Endodermal cell (in vitro differentiated cells): ENCODE measurements around the gene ZFP64. TPM values are rescaled to one million over a fixed set of nuclear protein-coding genes. Genes with fewer than 3 reads are reported as not detected.

ENCODE experiments used
- DNase-seq: peaks from one replicate; pipeline ENCODE4 v3.0.0-alpha.2; 2017
- H3K27ac ChIP-seq: 2 replicates; pipeline ENCODE4 v1.5.1; 2013; ENCODE audit warnings: mild to moderate bottlenecking, low read depth, low read length, moderate library complexity
- H3K27me3 ChIP-seq: 2 replicates; pipeline ENCODE4 v1.6.1; 2013; ENCODE audit warnings: mild to moderate bottlenecking, low read length, moderate library complexity; ENCODE audit not compliant: insufficient read depth, control insufficient read depth, poor library complexity, severe bottlenecking
- H3K36me3 ChIP-seq: 2 replicates; pipeline ENCODE4 v1.7.0; 2013; ENCODE audit warnings: mild to moderate bottlenecking, low read length, moderate library complexity; ENCODE audit not compliant: control insufficient read depth, insufficient read depth
- H3K4me1 ChIP-seq: one replicate; pipeline ENCODE4 v1.7.0; 2013; ENCODE audit warnings: low read length; ENCODE audit not compliant: control insufficient read depth, insufficient read depth
- H3K4me3 ChIP-seq: 2 replicates; pipeline ENCODE4 v1.5.1; 2013; ENCODE audit warnings: mild to moderate bottlenecking, low read length, moderate library complexity
- H3K9ac ChIP-seq: 2 replicates; pipeline ENCODE4 v1.6.1; 2013; ENCODE audit warnings: mild to moderate bottlenecking, low read length, moderate library complexity; ENCODE audit not compliant: poor library complexity, severe bottlenecking; ENCODE audit errors: extremely low read depth
- H3K9me3 ChIP-seq: 2 replicates; pipeline ENCODE4 v1.6.1; 2013; ENCODE audit warnings: mild to moderate bottlenecking, low read length, moderate library complexity; ENCODE audit not compliant: control insufficient read depth
- H3K27ac Mint-ChIP-seq: 2 replicates; pipeline ENCODE4 v1.8.0; 2020; ENCODE audit warnings: mixed read lengths
- H3K27me3 Mint-ChIP-seq: 2 replicates; pipeline ENCODE4 v1.8.0; 2021; ENCODE audit warnings: mild to moderate bottlenecking, mixed read lengths; ENCODE audit not compliant: insufficient read depth
- H3K36me3 Mint-ChIP-seq: 2 replicates; pipeline ENCODE4 v1.8.0; 2020; ENCODE audit warnings: low read depth, mixed read lengths
- H3K4me1 Mint-ChIP-seq: 2 replicates; pipeline ENCODE4 v1.8.0; 2020; ENCODE audit warnings: mixed read lengths
- H3K4me3 Mint-ChIP-seq: 2 replicates; pipeline ENCODE4 v1.8.0; 2020; ENCODE audit warnings: mild to moderate bottlenecking, moderate library complexity, mixed read lengths
- H3K9me3 Mint-ChIP-seq: 2 replicates; pipeline ENCODE4 v1.8.0; 2020; ENCODE audit warnings: mild to moderate bottlenecking, mixed read lengths
- WGBS, 2 experiments: methylation state at CpG; one replicate each; pipeline versions ENCODE4 v1.1.5 to v1.1.7; 2013; ENCODE audit warnings: missing lambda C conversion rate in 2 of 2, mixed read lengths in 1 of 2; ENCODE audit not compliant: insufficient coverage in 1 of 2, insufficient read length in 1 of 2; 5-methylcytosine and 5-hydroxymethylcytosine counted together
- total RNA-seq, 2 donors: library from RNA; stranded (reverse); fragmentation: NEBNext Ultra II Directional in 1 of 2; extraction: Animal tissue kit (Norgen Biotek cat#: 25700) in 1 of 2; gene quantifications; 2 replicates in 1 of 2; 3 replicates in 1 of 2; pipeline ENCODE4 v1.2.1, GENCODE V29; 2021
- TF ChIP-seq, protein P1 (sequence below): fragments of 200-600 bp; sonication (generic); conservative IDR thresholded peaks from 2 replicates; pipeline ENCODE4 v1.5.0; 2021; ENCODE audit warnings: antibody characterized with exemption, mild to moderate bottlenecking

ZFP64 gene
- total RNA-seq, 2 donors from 2014 or later = 24.4 to 32.6 TPM

- Mint-ChIP-seq H3K36me3 (peaks cover under 1% of the 10 kb centered on the region), H3K27ac (peak overlapping the region; percentile 91), H3K4me3 (peak overlapping the region; percentile 94), H3K9me3 (no peaks in the 10 kb centered on the region), H3K4me1 (peaks cover 15% of the 10 kb centered on the region), H3K27me3 (no peaks in the 10 kb centered on the region)
- no peaks in the 10 kb centered on the region for H3K9me3 ChIP-seq
- H3K27ac ChIP-seq = peak overlapping the region; percentile 70
- no peaks in the 10 kb centered on the region for H3K27me3 ChIP-seq
- TF ChIP-seq, protein P1, sequence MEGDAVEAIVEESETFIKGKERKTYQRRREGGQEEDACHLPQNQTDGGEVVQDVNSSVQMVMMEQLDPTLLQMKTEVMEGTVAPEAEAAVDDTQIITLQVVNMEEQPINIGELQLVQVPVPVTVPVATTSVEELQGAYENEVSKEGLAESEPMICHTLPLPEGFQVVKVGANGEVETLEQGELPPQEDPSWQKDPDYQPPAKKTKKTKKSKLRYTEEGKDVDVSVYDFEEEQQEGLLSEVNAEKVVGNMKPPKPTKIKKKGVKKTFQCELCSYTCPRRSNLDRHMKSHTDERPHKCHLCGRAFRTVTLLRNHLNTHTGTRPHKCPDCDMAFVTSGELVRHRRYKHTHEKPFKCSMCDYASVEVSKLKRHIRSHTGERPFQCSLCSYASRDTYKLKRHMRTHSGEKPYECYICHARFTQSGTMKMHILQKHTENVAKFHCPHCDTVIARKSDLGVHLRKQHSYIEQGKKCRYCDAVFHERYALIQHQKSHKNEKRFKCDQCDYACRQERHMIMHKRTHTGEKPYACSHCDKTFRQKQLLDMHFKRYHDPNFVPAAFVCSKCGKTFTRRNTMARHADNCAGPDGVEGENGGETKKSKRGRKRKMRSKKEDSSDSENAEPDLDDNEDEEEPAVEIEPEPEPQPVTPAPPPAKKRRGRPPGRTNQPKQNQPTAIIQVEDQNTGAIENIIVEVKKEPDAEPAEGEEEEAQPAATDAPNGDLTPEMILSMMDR = peak; percentile 59
- DNase-seq = peak; percentile 89
- peak overlapping the region; percentile 87 for H3K4me3 ChIP-seq
- no peaks in the 10 kb centered on the region for H3K4me1 ChIP-seq
- peak overlapping the region; percentile 58 for H3K9ac ChIP-seq
- 0% methylated on average over 32 to 61 of the region's 61 CpGs for WGBS, 2 experiments
- no peaks in the 10 kb centered on the region for H3K36me3 ChIP-seq
Observed at GRCh38 chr20:52191916-52192718, 538 bp upstream of the ZFP64 start.

GRCh38 chr20:52190437-52191131 is 995 bp downstream of the ZFP64 start:
- DNase-seq = peak; percentile 68
- H3K4me3 Mint-ChIP-seq = peak overlapping the region; percentile 94
- peaks cover 9% of the 10 kb centered on the region for H3K36me3 Mint-ChIP-seq
- TF ChIP-seq, protein P1 = no peak
- H3K9ac ChIP-seq = peak overlapping the region; percentile 58
- WGBS, 2 experiments = 9 to 16% methylated on average over 11 to 15 of the region's 15 CpGs
- no peaks in the 10 kb centered on the region for H3K27me3 Mint-ChIP-seq
- H3K9me3 Mint-ChIP-seq = no peaks in the 10 kb centered on the region
- peak overlapping the region; percentile 45 for H3K27ac ChIP-seq
- H3K4me1 Mint-ChIP-seq = peaks cover 15% of the 10 kb centered on the region
- H3K9me3 ChIP-seq = no peaks in the 10 kb centered on the region
- no peaks in the 10 kb centered on the region for H3K4me1 ChIP-seq
- peak overlapping the region; percentile 95 for H3K27ac Mint-ChIP-seq
- peaks cover 15% of the 10 kb centered on the region for H3K36me3 ChIP-seq
- no peaks in the 10 kb centered on the region for H3K27me3 ChIP-seq
- peak overlapping the region; percentile 87 for H3K4me3 ChIP-seq

DNA sequence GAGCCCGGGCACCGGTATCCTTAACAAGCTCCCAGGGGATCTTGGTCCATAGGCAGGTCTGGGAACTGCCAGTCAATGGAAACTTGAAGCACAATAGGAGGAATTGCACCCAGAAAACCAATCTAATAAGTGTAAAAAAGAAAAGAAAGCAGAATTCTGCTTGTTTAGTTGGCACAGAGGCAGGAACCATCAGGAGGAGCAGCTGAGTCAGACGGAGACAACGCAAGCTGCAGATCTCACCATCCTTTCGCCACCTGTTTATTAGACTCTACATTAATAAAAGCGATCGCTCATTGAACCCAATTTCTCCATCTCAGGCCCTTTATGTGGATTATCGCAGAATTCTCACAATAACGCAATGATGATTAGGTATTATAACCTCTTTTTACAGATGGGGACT is 9.8 kb downstream of the ZFP64 start:
- H3K9me3 ChIP-seq = no peaks in the 10 kb centered on the region
- H3K27me3 ChIP-seq = no peaks in the 10 kb centered on the region
- H3K27me3 Mint-ChIP-seq = no peaks in the 10 kb centered on the region
- no peaks in the 10 kb centered on the region for H3K9me3 Mint-ChIP-seq
- no peak overlapping the region for H3K4me3 ChIP-seq
- no peak overlapping the region for H3K27ac ChIP-seq
- TF ChIP-seq, protein P1 = no peak
- H3K9ac ChIP-seq = no peak overlapping the region
- H3K36me3 ChIP-seq = peaks cover 61% of the 10 kb centered on the region
- no peak overlapping the region for H3K4me3 Mint-ChIP-seq
- peaks cover 2% of the 10 kb centered on the region for H3K4me1 ChIP-seq
- H3K4me1 Mint-ChIP-seq = peaks cover 11% of the 10 kb centered on the region
- DNase-seq = no peak
- peaks cover 51% of the 10 kb centered on the region for H3K36me3 Mint-ChIP-seq
- 83 to 95% methylated on average over 1 to 9 of the region's 9 CpGs for WGBS, 2 experiments
- H3K27ac Mint-ChIP-seq = peak overlapping the region; percentile 28
